Measurements from ENCODE around the gene ZNF236. TPM values are rescaled to one million over a fixed set of nuclear protein-coding genes. Genes with fewer than 3 reads are reported as not detected.
A peak's percentile ranks its signal among the peaks of the same experiment; 100 is the strongest.

Gene ZNF236
- polyA plus RNA-seq, 1 donor from 2014 or later, result 10.8 TPM

DNA sequence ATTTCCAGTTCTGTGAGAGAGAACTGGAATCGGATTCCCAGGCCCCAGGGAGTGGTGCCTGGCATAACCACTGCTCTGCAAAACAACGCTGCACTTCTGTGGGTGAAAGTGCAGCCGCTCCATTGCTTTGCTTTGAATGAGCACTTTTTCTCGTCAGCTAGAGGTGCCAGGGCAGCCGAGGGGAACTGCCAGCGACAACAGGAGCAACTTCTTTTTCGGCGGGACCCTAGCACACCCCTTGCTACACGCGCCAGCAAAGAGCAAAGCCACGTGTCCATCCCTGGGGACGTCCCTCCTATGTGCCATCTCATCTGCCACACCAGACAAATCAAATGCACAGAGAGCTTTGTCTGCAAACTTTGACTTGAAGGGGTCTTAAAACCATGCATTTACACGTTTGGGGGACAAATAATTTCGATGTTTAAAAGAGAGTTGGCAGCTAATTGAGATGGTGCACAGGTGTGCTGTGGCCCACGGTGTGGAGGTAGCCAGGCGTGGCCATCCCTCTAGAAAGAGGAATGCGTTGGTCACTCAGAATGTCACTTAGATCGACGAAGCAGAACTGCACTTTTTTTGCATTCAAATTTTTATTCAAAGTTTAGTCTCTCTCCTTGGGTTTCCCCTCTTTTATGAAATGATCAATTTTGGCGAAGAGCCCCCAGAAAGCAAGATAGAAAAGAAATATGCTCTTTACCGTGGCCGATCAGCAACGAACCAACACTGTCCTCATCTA, 158.5 kb downstream of the ZNF236 start:
- peak overlapping the region; percentile 72 to 94 (median 78) for H3K4me3 Mint-ChIP-seq
- H3K27ac Mint-ChIP-seq, result peak overlapping the region; percentile 93 to 99 (median 98)
- peaks cover 48 to 63% (median 51%) of the 10 kb centered on the region in 3 donors for H3K4me1 Mint-ChIP-seq
- H3K36me3 Mint-ChIP-seq, result peaks cover 6% of the 10 kb centered on the region
- H3K27me3 Mint-ChIP-seq, result no peaks in the 10 kb centered on the region
- peaks cover 0 to 10% (median 0%) of the 10 kb centered on the region in 3 donors for H3K9me3 Mint-ChIP-seq

DNA sequence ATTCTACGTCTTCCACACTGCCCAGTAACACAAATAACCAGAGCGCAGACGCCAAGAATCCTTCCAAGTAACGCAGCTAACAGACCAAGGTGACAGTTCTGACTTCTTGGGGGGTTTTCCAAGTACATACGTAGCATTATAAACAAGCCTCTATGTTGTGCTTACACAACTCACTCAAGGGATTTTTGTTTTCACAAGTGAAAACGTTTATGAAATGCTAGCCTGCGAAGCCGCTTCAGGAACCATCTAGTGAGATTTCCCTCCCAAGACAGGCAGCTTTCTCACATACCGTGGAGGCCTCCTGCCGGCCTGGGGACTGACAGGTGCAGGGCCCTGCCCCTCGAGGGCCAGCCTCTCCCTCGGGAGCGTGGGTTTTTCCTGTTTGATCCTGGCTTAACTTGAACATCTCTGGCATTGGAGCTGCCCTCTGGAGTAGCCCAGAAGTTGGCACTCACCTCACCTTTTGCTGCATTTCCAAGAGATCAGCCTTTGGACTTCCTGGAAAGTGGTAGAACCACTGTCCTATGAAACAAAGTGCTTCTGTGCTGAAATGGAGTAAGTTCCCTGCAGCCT, 159.1 kb downstream of the ZNF236 start:
- Mint-ChIP-seq H3K36me3 (peaks cover 6% of the 10 kb centered on the region), H3K9me3 (peaks cover 0 to 10% (median 0%) of the 10 kb centered on the region in 3 donors), H3K27me3 (no peaks in the 10 kb centered on the region), H3K4me3 (peak overlapping the region; percentile 72 to 94 (median 78)), H3K27ac (peak overlapping the region; percentile 93 to 99 (median 98)), H3K4me1 (peaks cover 48 to 60% (median 50%) of the 10 kb centered on the region in 3 donors)

DNA sequence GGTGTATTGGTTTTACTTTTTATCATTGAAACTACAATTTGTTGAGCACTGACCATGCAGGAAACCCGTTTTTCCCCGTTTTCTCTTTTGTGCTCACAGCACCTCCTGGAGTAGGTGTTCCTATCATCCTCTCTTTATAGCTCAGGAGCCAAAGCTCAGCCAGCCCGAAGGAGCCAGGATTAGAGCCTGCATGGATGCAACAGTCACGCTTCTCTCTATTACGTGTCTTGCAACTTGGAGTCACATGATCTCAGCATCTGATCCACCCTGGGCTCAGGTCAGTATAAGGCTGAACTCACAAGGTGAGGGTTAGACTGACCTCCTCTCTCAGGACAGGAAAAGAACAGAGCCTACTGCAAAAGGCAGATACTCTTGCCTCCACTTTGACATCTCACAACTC, 159.7 kb downstream of the ZNF236 start:
- Mint-ChIP-seq H3K27ac (peak overlapping the region; percentile 93 to 99 (median 98)), H3K4me1 (peaks cover 45 to 56% (median 47%) of the 10 kb centered on the region in 3 donors), H3K9me3 (peaks cover 0 to 10% (median 0%) of the 10 kb centered on the region in 3 donors), H3K27me3 (no peaks in the 10 kb centered on the region), H3K36me3 (peaks cover 6% of the 10 kb centered on the region), H3K4me3 (peak overlapping the region; percentile 72 to 94 (median 78))

DNA sequence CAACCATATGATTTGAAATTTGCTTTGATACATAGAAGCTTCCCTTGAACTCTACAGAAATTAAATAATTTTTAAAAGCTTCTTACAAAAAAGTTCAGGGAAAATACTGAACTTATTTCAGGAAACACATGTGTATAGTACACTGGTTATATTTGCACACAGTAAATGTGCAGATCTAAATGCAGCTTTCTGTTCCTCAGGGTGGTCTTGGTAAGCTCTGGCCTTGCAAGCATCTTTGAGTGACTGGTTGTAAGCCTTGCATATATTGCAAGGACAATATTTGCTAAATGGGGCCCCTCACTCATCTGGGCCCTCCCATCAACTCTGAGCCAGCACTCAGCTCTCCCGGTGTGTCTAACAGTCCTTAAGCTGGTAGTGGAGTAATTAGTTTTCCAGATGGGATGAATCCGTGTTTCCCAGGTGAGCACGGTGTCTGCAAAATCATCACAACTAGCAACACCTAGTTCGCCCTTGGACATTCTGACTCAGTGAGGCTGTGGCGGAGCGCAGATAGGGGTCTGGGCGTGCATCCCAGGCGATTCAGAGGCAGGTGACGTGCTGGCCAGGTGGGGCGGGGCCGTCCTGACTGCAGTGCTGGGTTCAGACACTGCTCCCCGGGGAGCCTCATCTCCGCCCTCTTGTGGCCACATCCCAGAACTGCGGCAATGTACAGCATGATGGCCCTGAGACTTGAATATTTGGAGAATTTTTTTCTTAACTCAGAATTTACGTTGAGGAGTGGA, 160.7 kb downstream of the ZNF236 start:
- peak overlapping the region; percentile 85 to 98 (median 93) for H3K27ac Mint-ChIP-seq
- peaks cover 1% of the 10 kb centered on the region for H3K27me3 Mint-ChIP-seq
- peaks cover 41 to 51% (median 44%) of the 10 kb centered on the region in 3 donors for H3K4me1 Mint-ChIP-seq
- H3K36me3 Mint-ChIP-seq, result peaks cover 6% of the 10 kb centered on the region
- peaks cover 0 to 10% (median 0%) of the 10 kb centered on the region in 3 donors for H3K9me3 Mint-ChIP-seq
- peak overlapping the region; percentile 58 to 91 (median 82) for H3K4me3 Mint-ChIP-seq

DNA sequence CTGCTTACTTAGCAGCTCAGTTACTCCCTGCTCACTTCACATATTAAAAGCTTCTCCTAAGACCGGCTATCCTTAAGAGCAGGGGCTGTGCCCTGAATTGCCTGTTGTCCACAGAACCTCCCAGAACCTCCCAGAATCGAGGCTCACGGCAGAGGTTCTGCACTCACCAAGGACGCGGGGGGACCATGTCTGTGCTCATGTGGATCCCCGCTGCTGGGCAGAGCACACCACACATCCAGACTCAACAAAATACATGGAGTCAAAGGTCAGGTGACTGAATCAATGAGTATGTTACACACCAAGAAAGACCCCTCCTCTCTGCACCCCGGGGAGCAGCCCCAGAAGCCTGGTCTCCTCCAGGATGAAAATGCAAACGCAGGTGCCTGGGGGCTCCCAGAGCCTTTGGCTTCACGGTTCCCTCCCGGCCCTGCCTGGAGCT, 161.3 kb downstream of the ZNF236 start:
- H3K27me3 Mint-ChIP-seq, result peaks cover 1% of the 10 kb centered on the region
- H3K27ac Mint-ChIP-seq, result peak overlapping the region; percentile 85 to 98 (median 93)
- peaks cover 38 to 50% (median 40%) of the 10 kb centered on the region in 3 donors for H3K4me1 Mint-ChIP-seq
- peak overlapping the region in 1 of 4 donors; percentile 79 for H3K4me3 Mint-ChIP-seq
- peaks cover 0 to 8% (median 0%) of the 10 kb centered on the region in 3 donors for H3K9me3 Mint-ChIP-seq
- peaks cover 6% of the 10 kb centered on the region for H3K36me3 Mint-ChIP-seq

DNA sequence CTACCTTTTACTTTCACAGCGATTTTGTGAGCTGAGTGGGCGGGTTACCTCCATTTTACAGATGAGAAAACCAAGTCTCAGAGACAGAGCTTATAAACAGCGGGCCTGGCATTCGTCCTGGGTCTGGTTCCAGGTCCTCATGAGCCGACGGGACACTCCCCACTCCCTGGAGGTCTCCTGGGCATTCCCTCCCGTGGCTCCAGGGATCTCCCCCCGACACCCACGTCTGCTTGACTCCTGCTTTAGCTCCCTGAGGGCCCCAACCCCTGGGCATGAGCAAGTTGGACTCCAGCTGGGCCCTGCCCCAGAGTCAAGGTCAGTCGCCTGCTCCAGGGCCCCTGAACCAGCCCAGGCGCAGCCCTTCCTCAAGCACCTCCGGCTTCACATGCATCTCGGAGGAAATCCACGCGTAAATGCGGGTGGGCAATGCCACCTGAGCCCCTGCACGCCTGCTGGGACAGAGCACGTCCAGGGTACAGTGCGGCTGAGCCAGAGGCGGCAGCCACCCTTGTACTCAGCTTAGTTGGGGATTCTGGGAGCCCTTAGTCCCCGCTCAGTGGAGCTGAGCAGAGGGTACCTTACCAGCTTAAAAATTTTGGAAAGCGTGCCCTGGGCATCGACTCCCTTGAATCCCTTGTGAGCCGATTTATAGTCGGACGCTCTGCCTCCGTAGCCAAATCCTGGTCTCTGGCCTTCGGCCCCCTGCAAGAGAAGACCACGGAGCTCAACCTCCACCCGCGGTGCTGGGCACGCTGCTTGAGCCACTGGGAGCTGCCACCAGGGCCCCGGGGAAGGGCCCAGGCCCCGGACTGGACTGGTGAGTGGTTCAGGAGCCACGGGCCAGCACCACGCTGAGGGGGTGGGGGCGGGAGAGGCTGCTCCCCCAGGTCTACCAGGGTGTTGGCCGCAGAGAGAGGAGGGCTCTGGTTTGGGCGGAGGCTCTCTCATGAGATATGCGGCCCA, 162.1 kb downstream of the ZNF236 start:
- peaks cover 32 to 45% (median 43%) of the 10 kb centered on the region in 3 donors for H3K4me1 Mint-ChIP-seq
- peak overlapping the region in 1 of 3 donors; percentile 93 for H3K27ac Mint-ChIP-seq
- no peaks in the 10 kb centered on the region for H3K36me3 Mint-ChIP-seq
- H3K9me3 Mint-ChIP-seq, result peaks cover 0 to 3% (median 0%) of the 10 kb centered on the region in 3 donors
- peak overlapping the region in 1 of 4 donors; percentile 27 for H3K4me3 Mint-ChIP-seq
- peaks cover 4% of the 10 kb centered on the region for H3K27me3 Mint-ChIP-seq

DNA sequence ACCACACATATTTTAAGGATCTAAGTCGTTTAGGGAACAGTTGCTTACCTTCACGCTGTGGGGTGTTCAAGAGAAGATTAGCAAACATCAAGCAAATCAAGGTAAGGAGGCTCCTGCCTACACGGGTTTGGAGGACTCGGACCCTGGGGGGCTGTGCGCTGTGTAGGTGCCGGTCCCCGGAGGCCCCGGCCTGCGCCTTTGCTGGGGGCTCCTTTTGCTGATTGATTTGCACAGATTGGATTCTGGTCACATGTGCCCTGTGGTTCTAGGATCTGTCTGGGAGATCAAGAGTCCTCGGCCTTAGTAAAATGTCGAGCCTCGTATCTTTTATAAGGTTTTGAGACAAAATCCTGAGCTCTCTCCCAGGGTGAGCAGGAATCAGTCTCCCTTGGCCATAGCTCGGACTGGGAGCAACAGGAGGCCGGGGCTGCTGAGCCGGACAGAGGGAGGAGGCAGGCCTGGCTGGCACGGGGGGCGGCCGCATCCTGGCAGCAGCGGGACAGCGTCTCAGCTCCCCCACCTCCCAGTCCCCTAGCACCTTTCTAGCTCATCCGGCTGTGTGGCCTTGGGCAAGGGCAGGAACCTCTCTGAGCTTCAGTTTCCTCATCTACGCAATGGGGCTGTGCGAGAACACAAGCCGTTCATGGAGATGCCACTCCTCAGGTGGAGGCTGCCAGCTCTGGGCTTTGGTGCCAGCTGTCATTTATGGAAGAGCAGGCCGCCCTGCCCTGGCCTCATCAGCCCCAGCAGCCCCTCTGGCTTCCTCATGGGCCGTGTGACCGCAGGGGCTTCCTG, 163.0 kb downstream of the ZNF236 start:
- Mint-ChIP-seq H3K27me3 (peaks cover 5% of the 10 kb centered on the region), H3K27ac (peak overlapping the region in 1 of 3 donors; percentile 31), H3K36me3 (no peaks in the 10 kb centered on the region), H3K9me3 (peaks cover 0 to 2% (median 0%) of the 10 kb centered on the region in 3 donors), H3K4me3 (peak overlapping the region in 1 of 4 donors; percentile 27), H3K4me1 (peaks cover 36 to 46% (median 43%) of the 10 kb centered on the region in 3 donors)

DNA sequence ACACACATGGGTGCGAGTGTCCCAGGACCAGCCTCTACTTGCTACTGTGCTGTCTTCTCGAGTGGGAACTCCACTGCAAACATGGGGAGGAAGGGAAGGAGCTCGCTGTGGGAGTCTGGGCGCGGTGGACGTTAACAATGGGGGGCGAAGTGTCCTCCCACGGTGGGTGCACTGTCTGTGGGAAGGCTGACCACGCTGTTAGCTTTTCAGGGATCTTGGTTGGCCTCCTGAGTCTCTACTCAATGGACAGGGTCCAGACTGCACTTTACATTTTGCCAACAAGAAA, 163.5 kb downstream of the ZNF236 start:
- Mint-ChIP-seq H3K9me3 (peaks cover 0 to 2% (median 0%) of the 10 kb centered on the region in 3 donors), H3K4me1 (peaks cover 37 to 46% (median 44%) of the 10 kb centered on the region in 3 donors), H3K27me3 (peaks cover 6% of the 10 kb centered on the region), H3K27ac (peak overlapping the region in 1 of 3 donors; percentile 31), H3K36me3 (no peaks in the 10 kb centered on the region), H3K4me3 (no peak overlapping the region)

DNA sequence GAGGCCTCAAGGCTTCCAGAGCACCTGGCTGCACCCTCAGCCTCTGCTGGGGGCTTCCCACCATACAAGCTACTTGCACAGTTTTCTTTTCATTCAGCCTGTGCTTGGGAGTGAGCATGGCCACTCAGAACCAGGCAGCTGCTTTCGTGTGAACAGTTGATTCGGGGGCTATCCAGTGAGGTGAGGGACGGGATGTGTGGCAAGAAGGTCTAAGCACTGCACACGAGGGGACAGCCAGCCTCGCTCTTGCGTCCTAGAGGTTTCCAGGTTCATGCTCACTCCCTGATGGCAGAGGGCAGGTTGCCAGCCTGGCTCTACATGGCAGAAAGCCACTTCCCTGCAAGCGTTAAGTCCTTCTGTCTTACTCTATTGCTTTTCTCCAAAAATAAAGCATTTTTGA, 164.0 kb downstream of the ZNF236 start:
- H3K27ac Mint-ChIP-seq, result no peak overlapping the region
- H3K4me1 Mint-ChIP-seq, result peaks cover 34 to 45% (median 43%) of the 10 kb centered on the region in 3 donors
- peaks cover 6% of the 10 kb centered on the region for H3K27me3 Mint-ChIP-seq

DNA sequence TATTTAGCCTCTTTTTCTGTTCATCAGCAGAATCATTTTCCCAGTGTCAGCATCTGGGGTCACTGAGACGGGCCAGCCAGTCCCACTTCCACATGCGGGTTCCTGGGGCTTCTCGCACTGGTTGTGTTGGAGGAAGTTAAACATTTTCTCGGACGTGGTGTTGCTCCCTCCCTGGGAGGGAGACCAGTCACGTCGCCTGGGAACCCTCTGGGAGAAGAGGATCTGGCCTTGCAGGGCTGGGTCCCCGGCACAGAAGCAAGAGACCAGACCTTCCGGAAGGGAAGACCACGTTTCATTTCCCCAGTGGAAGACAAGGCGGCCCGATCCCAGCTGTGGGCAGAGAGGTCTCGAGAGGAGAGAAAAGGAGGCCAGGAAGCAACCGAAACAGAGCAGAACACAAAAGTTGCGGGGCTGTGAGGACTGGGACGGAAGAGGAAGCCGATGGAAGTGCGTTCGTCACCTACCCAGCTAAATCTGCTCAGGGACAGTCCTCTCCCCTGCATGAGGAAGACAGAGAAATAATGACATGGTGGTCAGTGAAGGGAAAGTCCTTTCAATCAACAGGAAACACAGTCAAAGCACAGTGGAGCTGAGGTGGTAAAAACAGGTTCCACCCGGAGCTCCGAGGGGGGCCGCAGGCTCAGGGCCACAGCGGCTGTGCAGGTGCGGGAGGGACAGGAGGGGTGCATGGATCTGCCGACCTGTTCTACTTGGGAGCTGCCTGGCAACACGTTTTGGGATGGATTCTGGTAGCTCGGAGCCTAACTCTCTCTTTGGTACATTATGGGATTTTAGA, 165.9 kb downstream of the ZNF236 start:
- peak overlapping the region in 1 of 3 donors; percentile 13 for H3K27ac Mint-ChIP-seq
- peaks cover 6% of the 10 kb centered on the region for H3K27me3 Mint-ChIP-seq
- H3K4me3 Mint-ChIP-seq, result peak overlapping the region; percentile 63 to 73 (median 72)
- H3K4me1 Mint-ChIP-seq, result peaks cover 19 to 30% (median 29%) of the 10 kb centered on the region in 3 donors
- peaks cover 1% of the 10 kb centered on the region for H3K36me3 Mint-ChIP-seq
- peaks cover 0 to 2% (median 0%) of the 10 kb centered on the region in 3 donors for H3K9me3 Mint-ChIP-seq

More for the DNA sequence above, 164.0 kb downstream of the ZNF236 start:
- Mint-ChIP-seq H3K9me3 (peaks cover 0 to 2% (median 0%) of the 10 kb centered on the region in 3 donors), H3K4me3 (no peak overlapping the region), H3K36me3 (peaks cover 1% of the 10 kb centered on the region)

DNA sequence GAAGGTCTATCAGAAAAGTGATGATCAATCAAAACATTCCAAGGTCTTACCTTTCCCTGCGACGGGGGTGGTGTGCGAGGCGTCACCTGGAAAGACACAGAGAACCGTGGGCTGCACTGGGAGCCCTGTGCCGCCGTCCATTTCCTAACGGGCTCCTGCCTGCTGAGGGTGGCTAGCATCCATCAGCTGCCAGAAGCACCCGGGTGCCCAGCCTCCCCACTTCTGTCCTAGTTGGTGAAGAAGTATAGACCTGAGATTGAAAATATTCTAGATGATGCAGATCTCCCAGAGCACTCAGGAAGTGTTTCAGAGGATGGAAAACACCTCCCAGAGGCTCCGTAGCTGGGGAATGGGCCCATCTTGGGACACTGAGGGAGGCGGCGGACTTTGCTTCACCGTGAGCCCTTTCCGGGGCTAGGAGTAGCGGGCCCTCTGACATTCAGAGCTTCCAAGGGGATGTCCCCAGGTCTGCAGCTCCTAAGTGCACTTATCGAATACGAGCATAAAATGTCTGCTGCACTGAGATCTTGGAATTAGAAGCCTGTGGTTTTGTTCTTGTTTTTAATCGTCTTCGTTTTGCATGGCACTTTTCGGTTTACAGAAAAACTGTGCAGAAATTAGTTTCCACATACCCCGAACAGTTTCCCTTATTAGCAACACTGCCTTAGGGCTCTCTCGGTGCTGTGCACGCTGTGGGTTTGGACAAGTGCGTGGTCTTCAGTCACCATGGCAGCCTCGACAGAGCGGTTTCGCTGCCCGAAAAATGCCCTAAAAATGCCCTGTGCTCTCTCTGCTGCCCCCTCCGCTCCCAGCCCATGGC, 166.7 kb downstream of the ZNF236 start:
- Mint-ChIP-seq H3K36me3 (peaks cover 1% of the 10 kb centered on the region), H3K9me3 (peaks cover 0 to 2% (median 0%) of the 10 kb centered on the region in 3 donors), H3K4me3 (peak overlapping the region; percentile 63 to 73 (median 68)), H3K27me3 (peaks cover 6% of the 10 kb centered on the region), H3K27ac (peak overlapping the region in 2 of 3 donors; percentile 6 to 13), H3K4me1 (peaks cover 17 to 27% (median 24%) of the 10 kb centered on the region in 3 donors)

DNA sequence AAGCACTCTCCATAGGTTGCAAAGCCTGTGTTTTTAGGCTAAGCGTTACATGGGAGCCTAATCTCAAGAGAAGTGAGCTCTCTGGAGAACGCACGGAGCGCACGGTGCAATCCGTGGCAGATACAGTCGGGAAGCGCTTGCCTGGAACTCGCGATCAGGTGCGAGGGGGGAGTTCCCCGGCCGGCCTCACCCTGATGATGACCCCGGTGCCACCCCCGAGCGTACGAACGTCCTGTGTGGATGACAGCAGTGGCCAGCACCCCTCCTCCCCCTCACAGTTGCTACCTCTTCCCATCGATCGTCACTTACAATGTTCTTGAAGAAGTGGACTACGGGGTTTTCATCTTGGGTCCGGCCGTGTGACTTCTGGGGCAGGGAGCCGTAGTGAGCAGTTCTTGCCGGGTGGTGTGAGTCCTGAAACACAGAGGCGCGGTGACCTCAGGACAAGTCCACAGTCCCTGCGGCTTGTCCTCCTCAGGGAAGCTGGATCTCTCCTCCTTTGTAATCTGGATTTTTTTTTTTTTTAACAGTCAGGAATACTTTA, 167.4 kb downstream of the ZNF236 start:
- Mint-ChIP-seq H3K4me3 (peak overlapping the region in 3 of 4 donors; percentile 6 to 66 (median 35)), H3K4me1 (peaks cover 17 to 27% (median 24%) of the 10 kb centered on the region in 3 donors), H3K36me3 (peaks cover 1% of the 10 kb centered on the region), H3K27ac (peak overlapping the region in 2 of 3 donors; percentile 26 to 32), H3K27me3 (peaks cover 6% of the 10 kb centered on the region), H3K9me3 (peaks cover 0 to 2% (median 0%) of the 10 kb centered on the region in 3 donors)

Measured in IgD-negative memory B cell (primary cell).